ENCODE data around the gene C5orf46. TPM values are rescaled to one million over a fixed set of nuclear protein-coding genes. Genes with fewer than 3 reads are reported as not detected.

C5orf46 gene
- total and polyA plus RNA-seq, 4 donors = not detected

GRCh38 chr5:147912011-147912410 lies 5.7 kb upstream of the C5orf46 start:
- H3K27ac ChIP-seq (ENCODE audit: low read depth in 1 of 2, low read length in 2 of 2) = no peak overlapping the region
- no peak overlapping the region for H3K4me3 ChIP-seq (ENCODE audit: low read depth in 1 of 3, low read length in 3 of 3)
- H3K4me1 ChIP-seq (ENCODE audit: control insufficient read depth in 4 of 4, insufficient read depth in 4 of 4, low read length in 3 of 4) = peaks cover 0 to 8% (median 0%) of the 10 kb centered on the region in 4 donors
- no peak for DNase-seq (ENCODE audit: low spot score)
- TF ChIP-seq SP1 (IDR thresholded peaks at IDR 0.05) = no peak
- no peak for TF ChIP-seq HNF4G (IDR thresholded peaks at IDR 0.05)
- TF ChIP-seq TAF1 (conservative IDR thresholded peaks at IDR 0.05) = no peak
- no peak for TF ChIP-seq RXRA (IDR thresholded peaks at IDR 0.05)
- TF ChIP-seq FOXA2 (IDR thresholded peaks at IDR 0.05) = no peak
- TF ChIP-seq ATF3 (IDR thresholded peaks at IDR 0.05) = no peak
- TF ChIP-seq, protein P1, sequence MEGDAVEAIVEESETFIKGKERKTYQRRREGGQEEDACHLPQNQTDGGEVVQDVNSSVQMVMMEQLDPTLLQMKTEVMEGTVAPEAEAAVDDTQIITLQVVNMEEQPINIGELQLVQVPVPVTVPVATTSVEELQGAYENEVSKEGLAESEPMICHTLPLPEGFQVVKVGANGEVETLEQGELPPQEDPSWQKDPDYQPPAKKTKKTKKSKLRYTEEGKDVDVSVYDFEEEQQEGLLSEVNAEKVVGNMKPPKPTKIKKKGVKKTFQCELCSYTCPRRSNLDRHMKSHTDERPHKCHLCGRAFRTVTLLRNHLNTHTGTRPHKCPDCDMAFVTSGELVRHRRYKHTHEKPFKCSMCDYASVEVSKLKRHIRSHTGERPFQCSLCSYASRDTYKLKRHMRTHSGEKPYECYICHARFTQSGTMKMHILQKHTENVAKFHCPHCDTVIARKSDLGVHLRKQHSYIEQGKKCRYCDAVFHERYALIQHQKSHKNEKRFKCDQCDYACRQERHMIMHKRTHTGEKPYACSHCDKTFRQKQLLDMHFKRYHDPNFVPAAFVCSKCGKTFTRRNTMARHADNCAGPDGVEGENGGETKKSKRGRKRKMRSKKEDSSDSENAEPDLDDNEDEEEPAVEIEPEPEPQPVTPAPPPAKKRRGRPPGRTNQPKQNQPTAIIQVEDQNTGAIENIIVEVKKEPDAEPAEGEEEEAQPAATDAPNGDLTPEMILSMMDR (IDR thresholded peaks at IDR 0.05; ENCODE audit: low read depth, low read length, missing input control) = no peak
- TF ChIP-seq ZBTB33 (IDR thresholded peaks at IDR 0.05) = no peak
- no peak for TF ChIP-seq GABPA (IDR thresholded peaks at IDR 0.05 in 1 of 2, conservative IDR thresholded peaks at IDR 0.05 in 1 of 2)
- no peak for TF ChIP-seq NR2F2 (IDR thresholded peaks at IDR 0.05)
- TF ChIP-seq FOXA1 (IDR thresholded peaks at IDR 0.05) = no peak
- no peak for TF ChIP-seq MAX (IDR thresholded peaks at IDR 0.05)
- TF ChIP-seq EGR1 (IDR thresholded peaks at IDR 0.05; ENCODE audit: low read depth in 2 of 2) = no peak
- TF ChIP-seq YY1 (IDR thresholded peaks at IDR 0.05) = no peak
- TF ChIP-seq RAD21 (IDR thresholded peaks at IDR 0.05) = no peak
- TF ChIP-seq HNF4A (conservative IDR thresholded peaks at IDR 0.05) = no peak
- TF ChIP-seq, protein P2, sequence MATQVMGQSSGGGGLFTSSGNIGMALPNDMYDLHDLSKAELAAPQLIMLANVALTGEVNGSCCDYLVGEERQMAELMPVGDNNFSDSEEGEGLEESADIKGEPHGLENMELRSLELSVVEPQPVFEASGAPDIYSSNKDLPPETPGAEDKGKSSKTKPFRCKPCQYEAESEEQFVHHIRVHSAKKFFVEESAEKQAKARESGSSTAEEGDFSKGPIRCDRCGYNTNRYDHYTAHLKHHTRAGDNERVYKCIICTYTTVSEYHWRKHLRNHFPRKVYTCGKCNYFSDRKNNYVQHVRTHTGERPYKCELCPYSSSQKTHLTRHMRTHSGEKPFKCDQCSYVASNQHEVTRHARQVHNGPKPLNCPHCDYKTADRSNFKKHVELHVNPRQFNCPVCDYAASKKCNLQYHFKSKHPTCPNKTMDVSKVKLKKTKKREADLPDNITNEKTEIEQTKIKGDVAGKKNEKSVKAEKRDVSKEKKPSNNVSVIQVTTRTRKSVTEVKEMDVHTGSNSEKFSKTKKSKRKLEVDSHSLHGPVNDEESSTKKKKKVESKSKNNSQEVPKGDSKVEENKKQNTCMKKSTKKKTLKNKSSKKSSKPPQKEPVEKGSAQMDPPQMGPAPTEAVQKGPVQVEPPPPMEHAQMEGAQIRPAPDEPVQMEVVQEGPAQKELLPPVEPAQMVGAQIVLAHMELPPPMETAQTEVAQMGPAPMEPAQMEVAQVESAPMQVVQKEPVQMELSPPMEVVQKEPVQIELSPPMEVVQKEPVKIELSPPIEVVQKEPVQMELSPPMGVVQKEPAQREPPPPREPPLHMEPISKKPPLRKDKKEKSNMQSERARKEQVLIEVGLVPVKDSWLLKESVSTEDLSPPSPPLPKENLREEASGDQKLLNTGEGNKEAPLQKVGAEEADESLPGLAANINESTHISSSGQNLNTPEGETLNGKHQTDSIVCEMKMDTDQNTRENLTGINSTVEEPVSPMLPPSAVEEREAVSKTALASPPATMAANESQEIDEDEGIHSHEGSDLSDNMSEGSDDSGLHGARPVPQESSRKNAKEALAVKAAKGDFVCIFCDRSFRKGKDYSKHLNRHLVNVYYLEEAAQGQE (IDR thresholded peaks at IDR 0.05) = no peak
- TF ChIP-seq JUND (IDR thresholded peaks at IDR 0.05) = no peak
- no peaks in the 10 kb centered on the region for H3K36me3 ChIP-seq (ENCODE audit: control insufficient read depth in 4 of 4, insufficient read depth in 3 of 4, low read depth in 1 of 4, low read length in 3 of 4)
- H3K9ac ChIP-seq (ENCODE audit: low read depth in 1 of 2, low read length in 2 of 2) = no peak overlapping the region
- no peaks in the 10 kb centered on the region for H3K27me3 ChIP-seq (ENCODE audit: control insufficient read depth in 4 of 4, insufficient read depth in 4 of 4, low read length in 3 of 4)
- WGBS = 56% methylated on average over 1 of the region's 1 CpG
- no peaks in the 10 kb centered on the region for H3K9me3 ChIP-seq (ENCODE audit: control insufficient read depth in 4 of 4, low read length in 3 of 4)

Measured in liver (tissue), 9 donors.